Activated T-cell treated with anti-CD3 and anti-CD28 coated beads, Interleukin-2, amount 50 U/mL, for 4 hours (primary cell): ENCODE data around the gene KCNH6. TPM values are rescaled to one million over a fixed set of nuclear protein-coding genes. Genes with fewer than 3 reads are reported as not detected.

Experiments used
- ATAC-seq, 2 donors: fragments of 200-7000 bp; cut with Tn5 transposase; one replicate each; pipeline ENCODE4 v1.10.0; 2021
- DNase-seq: peaks from one replicate; pipeline ENCODE4 v3.0.0-alpha.2; 2020
- H3K27me3 Mint-ChIP-seq: one replicate; pipeline ENCODE4 v1.8.0; 2021; ENCODE audit warnings: low read depth, mixed read lengths
- H3K36me3 Mint-ChIP-seq: one replicate; pipeline ENCODE4 v1.8.0; 2022; ENCODE audit warnings: mixed read lengths; ENCODE audit not compliant: insufficient read depth
- H3K4me1 Mint-ChIP-seq: one replicate; pipeline ENCODE4 v1.8.0; 2021; ENCODE audit warnings: low read depth, mixed read lengths
- H3K4me3 Mint-ChIP-seq: one replicate; pipeline ENCODE4 v1.8.0; 2021; ENCODE audit warnings: mild to moderate bottlenecking, moderate library complexity, mixed read lengths
- H3K9me3 Mint-ChIP-seq: one replicate; pipeline ENCODE4 v1.8.0; 2021; ENCODE audit warnings: mixed read lengths
- total RNA-seq, 3 donors: library from RNA; stranded (reverse); gene quantifications; one replicate each; pipeline ENCODE4 v1.2.1, GENCODE V29; 2021

The KCNH6 gene
- total RNA-seq, 3 donors from 2014 or later: not detected

DNA sequence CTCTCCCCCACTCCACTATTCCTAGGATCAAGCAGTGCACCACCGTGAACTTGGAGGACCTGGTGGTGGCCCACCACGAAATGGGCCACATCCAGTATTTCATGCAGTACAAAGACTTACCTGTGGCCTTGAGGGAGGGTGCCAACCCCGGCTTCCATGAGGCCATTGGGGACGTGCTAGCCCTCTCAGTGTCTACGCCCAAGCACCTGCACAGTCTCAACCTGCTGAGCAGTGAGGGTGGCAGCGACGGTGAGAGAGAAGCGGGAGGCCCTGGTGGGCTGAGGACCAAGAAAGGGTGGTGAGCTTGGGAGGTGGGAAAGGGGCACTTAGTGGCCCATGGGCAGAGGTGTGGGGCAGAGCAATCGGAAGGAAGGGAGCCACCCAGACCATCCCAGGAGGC lies 29.7 kb upstream of the KCNH6 start:
- ATAC-seq: no peak
- no peaks in the 10 kb centered on the region for H3K27me3 Mint-ChIP-seq

GRCh38 chr17:63494300-63494928 lies 28.7 kb upstream of the KCNH6 start:
- Mint-ChIP-seq H3K36me3 (no peaks in the 10 kb centered on the region), H3K4me1 (no peaks in the 10 kb centered on the region), H3K9me3 (no peaks in the 10 kb centered on the region), H3K27me3 (no peaks in the 10 kb centered on the region), H3K4me3 (no peak overlapping the region)
- DNase-seq (no peak), ATAC-seq (no peak)

More for the DNA sequence above, 29.7 kb upstream of the KCNH6 start:
- H3K4me3 Mint-ChIP-seq: no peak overlapping the region
- no peaks in the 10 kb centered on the region for H3K9me3 Mint-ChIP-seq
- H3K4me1 Mint-ChIP-seq: no peaks in the 10 kb centered on the region
- H3K36me3 Mint-ChIP-seq: no peaks in the 10 kb centered on the region
- DNase-seq: no peak

DNA sequence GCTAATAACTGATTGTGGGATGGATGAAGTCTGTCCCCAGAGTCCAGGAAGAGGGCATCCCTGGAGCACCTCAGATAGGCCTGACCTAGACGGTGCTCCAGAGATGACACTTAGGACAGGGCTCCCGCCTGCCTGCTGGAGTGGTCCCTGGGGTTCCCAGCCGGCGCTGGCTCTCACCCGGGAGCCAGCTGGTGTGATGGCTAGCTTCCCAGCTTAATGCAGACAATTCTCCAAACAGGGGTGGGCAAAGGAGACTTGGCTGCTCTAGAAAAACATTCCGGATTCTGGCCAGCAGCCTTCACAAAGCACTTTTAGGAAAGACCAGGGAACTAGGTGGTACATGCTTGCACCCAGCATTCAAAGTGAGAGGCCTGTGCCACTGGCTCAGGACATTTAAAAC lies 27.7 kb upstream of the KCNH6 start:
- no peak overlapping the region for H3K4me3 Mint-ChIP-seq
- no peaks in the 10 kb centered on the region for H3K4me1 Mint-ChIP-seq
- DNase-seq (no peak), ATAC-seq (no peak)
- no peaks in the 10 kb centered on the region for H3K27me3 Mint-ChIP-seq
- no peaks in the 10 kb centered on the region for H3K9me3 Mint-ChIP-seq
- no peaks in the 10 kb centered on the region for H3K36me3 Mint-ChIP-seq

- DNase-seq (no peak), ATAC-seq (no peak)
- Mint-ChIP-seq H3K27me3 (peaks cover 2% of the 10 kb centered on the region), H3K9me3 (no peaks in the 10 kb centered on the region), H3K36me3 (no peaks in the 10 kb centered on the region), H3K4me3 (no peak overlapping the region), H3K4me1 (no peaks in the 10 kb centered on the region)
Measured at GRCh38 chr17:63496177-63496576, 27.0 kb upstream of the KCNH6 start.

GRCh38 chr17:63496663-63497400 lies 26.3 kb upstream of the KCNH6 start:
- Mint-ChIP-seq H3K27me3 (peaks cover 7% of the 10 kb centered on the region), H3K36me3 (no peaks in the 10 kb centered on the region), H3K9me3 (no peaks in the 10 kb centered on the region), H3K4me1 (no peaks in the 10 kb centered on the region), H3K4me3 (no peak overlapping the region)
- DNase-seq (no peak), ATAC-seq (peak in 1 of 2 donors; percentile 11)

- Mint-ChIP-seq H3K9me3 (no peaks in the 10 kb centered on the region), H3K36me3 (no peaks in the 10 kb centered on the region), H3K4me1 (no peaks in the 10 kb centered on the region), H3K4me3 (no peak overlapping the region), H3K27me3 (peaks cover 7% of the 10 kb centered on the region)
- no peak for ATAC-seq
- no peak for DNase-seq
Measured at GRCh38 chr17:63497708-63498483, 25.3 kb upstream of the KCNH6 start.

GRCh38 chr17:63498626-63499195 lies 24.4 kb upstream of the KCNH6 start:
- H3K4me3 Mint-ChIP-seq: no peak overlapping the region
- no peak for ATAC-seq
- H3K27me3 Mint-ChIP-seq: peaks cover 7% of the 10 kb centered on the region
- H3K4me1 Mint-ChIP-seq: no peaks in the 10 kb centered on the region
- H3K36me3 Mint-ChIP-seq: no peaks in the 10 kb centered on the region
- no peak for DNase-seq
- no peaks in the 10 kb centered on the region for H3K9me3 Mint-ChIP-seq

GRCh38 chr17:63500543-63501390 lies 22.4 kb upstream of the KCNH6 start:
- ATAC-seq (no peak), DNase-seq (no peak)
- no peaks in the 10 kb centered on the region for H3K4me1 Mint-ChIP-seq
- H3K9me3 Mint-ChIP-seq: peaks cover 5% of the 10 kb centered on the region
- no peaks in the 10 kb centered on the region for H3K36me3 Mint-ChIP-seq
- H3K4me3 Mint-ChIP-seq: no peak overlapping the region
- H3K27me3 Mint-ChIP-seq: peaks cover 18% of the 10 kb centered on the region

GRCh38 chr17:63503341-63503705 lies 19.8 kb upstream of the KCNH6 start:
- no peak overlapping the region for H3K4me3 Mint-ChIP-seq

GRCh38 chr17:63504261-63504660 lies 18.9 kb upstream of the KCNH6 start:
- peaks cover 6% of the 10 kb centered on the region for H3K9me3 Mint-ChIP-seq
- peaks cover 27% of the 10 kb centered on the region for H3K27me3 Mint-ChIP-seq
- ATAC-seq: no peak
- DNase-seq: no peak
- no peaks in the 10 kb centered on the region for H3K36me3 Mint-ChIP-seq
- H3K4me1 Mint-ChIP-seq: no peaks in the 10 kb centered on the region
- H3K4me3 Mint-ChIP-seq: no peak overlapping the region

More at GRCh38 chr17:63503341-63503705, 19.8 kb upstream of the KCNH6 start:
- Mint-ChIP-seq H3K9me3 (peaks cover 6% of the 10 kb centered on the region), H3K36me3 (no peaks in the 10 kb centered on the region), H3K4me1 (no peaks in the 10 kb centered on the region), H3K27me3 (peaks cover 27% of the 10 kb centered on the region)
- ATAC-seq (no peak), DNase-seq (no peak)

DNA sequence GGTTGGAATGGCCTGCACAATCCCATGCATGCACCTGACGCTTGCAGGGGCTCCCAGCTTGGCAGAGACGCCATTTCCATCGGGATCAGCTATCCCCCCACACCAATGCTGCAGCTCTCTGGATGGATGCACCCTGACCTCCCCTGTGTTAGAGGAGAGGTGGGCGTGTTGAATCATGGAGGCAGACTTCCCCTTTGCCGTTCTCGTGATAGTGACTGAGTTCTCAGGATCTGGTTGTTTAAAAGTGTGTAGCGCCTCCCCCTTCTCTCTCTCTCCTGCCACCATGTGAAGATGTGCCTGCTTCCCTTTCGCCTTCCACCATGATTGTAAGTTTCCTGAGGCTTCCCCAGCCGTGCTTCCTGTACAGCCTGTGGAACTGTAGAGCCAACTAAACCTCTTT lies 17.8 kb upstream of the KCNH6 start:
- DNase-seq (no peak), ATAC-seq (no peak)
- Mint-ChIP-seq H3K4me1 (no peaks in the 10 kb centered on the region), H3K36me3 (no peaks in the 10 kb centered on the region), H3K4me3 (no peak overlapping the region), H3K9me3 (peaks cover 6% of the 10 kb centered on the region), H3K27me3 (peaks cover 27% of the 10 kb centered on the region)

GRCh38 chr17:63506627-63507026 lies 16.5 kb upstream of the KCNH6 start:
- no peaks in the 10 kb centered on the region for H3K4me1 Mint-ChIP-seq
- no peaks in the 10 kb centered on the region for H3K36me3 Mint-ChIP-seq
- DNase-seq (no peak), ATAC-seq (no peak)
- peaks cover 23% of the 10 kb centered on the region for H3K27me3 Mint-ChIP-seq
- H3K4me3 Mint-ChIP-seq: no peak overlapping the region
- peaks cover 6% of the 10 kb centered on the region for H3K9me3 Mint-ChIP-seq

DNA sequence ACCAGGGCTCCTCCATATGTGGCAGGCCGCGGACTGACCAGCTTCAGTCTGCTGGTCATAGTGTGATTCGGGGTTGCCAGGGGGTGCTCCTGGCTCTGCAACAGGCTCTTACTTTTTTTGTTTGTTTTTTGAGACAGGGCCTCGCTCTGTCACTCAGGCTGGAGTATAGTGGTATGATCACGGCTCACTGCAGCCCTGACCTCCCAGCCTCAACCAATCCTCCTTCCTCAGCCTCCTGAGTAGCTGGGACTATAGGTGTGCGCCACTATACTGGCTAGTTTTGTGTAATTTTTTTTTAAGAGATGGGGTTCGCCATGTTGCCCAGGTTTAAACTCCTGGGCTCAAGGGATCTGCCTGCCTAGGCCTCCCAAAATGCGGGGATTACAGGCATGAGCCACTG lies 11.8 kb upstream of the KCNH6 start:
- Mint-ChIP-seq H3K36me3 (no peaks in the 10 kb centered on the region), H3K9me3 (no peaks in the 10 kb centered on the region), H3K4me1 (no peaks in the 10 kb centered on the region), H3K4me3 (no peak overlapping the region), H3K27me3 (peaks cover 11% of the 10 kb centered on the region)
- no peak for ATAC-seq
- no peak for DNase-seq

- DNase-seq (no peak), ATAC-seq (no peak)
- Mint-ChIP-seq H3K36me3 (no peaks in the 10 kb centered on the region), H3K9me3 (no peaks in the 10 kb centered on the region), H3K4me3 (no peak overlapping the region), H3K27me3 (peaks cover 10% of the 10 kb centered on the region), H3K4me1 (no peaks in the 10 kb centered on the region)
Measured at GRCh38 chr17:63512388-63512787, 10.8 kb upstream of the KCNH6 start.
